ENCODE data around the gene HS3ST6. TPM values are rescaled to one million over a fixed set of nuclear protein-coding genes. Genes with fewer than 3 reads are reported as not detected.

HS3ST6 gene
- total RNA-seq, 3 donors from 2014 or later, result not detected

- Histone ChIP-seq H3K27me3 (no peaks in the 10 kb centered on the region), H3K27ac (no peak overlapping the region), H3K4me1 (no peaks in the 10 kb centered on the region), H3K4me3 (no peak overlapping the region), H3K9me3 (no peaks in the 10 kb centered on the region), H3K36me3 (no peaks in the 10 kb centered on the region)
- intact Hi-C loops (cut with DNase I; ENCODE audit: low total_unique reads), result loop anchor here (10.0 kb wide), 1 partner anchor 185 kb away; the partner anchor contains the start of gene PKD1
- no peak for DNase-seq (ENCODE audit: low spot score in 2 of 2)
- TF ChIP-seq POLR2A (IDR thresholded peaks at IDR 0.05), result no peak
- no peak for TF ChIP-seq CTCF (IDR thresholded peaks at IDR 0.05)
Observed at GRCh38 chr16:1950047-1950446, 31.8 kb upstream of the HS3ST6 start.

GRCh38 chr16:1949507-1949906 is 31.3 kb upstream of the HS3ST6 start:
- H3K36me3 ChIP-seq, result no peaks in the 10 kb centered on the region

GRCh38 chr16:1947369-1947670 is 29.1 kb upstream of the HS3ST6 start:
- TF ChIP-seq CTCF (IDR thresholded peaks at IDR 0.05), result no peak
- TF ChIP-seq POLR2A (IDR thresholded peaks at IDR 0.05), result no peak
- TF ChIP-seq POLR2AphosphoS5 (IDR thresholded peaks at IDR 0.05), result no peak
- intact Hi-C loops (cut with DNase I; ENCODE audit: low total_unique reads), result no loop called here
- Histone ChIP-seq H3K27ac (no peak overlapping the region), H3K4me1 (peaks cover 0 to 3% of the 10 kb centered on the region in 2 donors), H3K9me3 (no peaks in the 10 kb centered on the region), H3K36me3 (no peaks in the 10 kb centered on the region), H3K4me3 (no peak overlapping the region), H3K27me3 (no peaks in the 10 kb centered on the region)
- DNase-seq (ENCODE audit: low spot score in 2 of 2), result no peak

More at GRCh38 chr16:1949507-1949906, 31.3 kb upstream of the HS3ST6 start:
- H3K9me3 ChIP-seq, result no peaks in the 10 kb centered on the region
- H3K27ac ChIP-seq, result no peak overlapping the region
- no peak for DNase-seq (ENCODE audit: low spot score in 2 of 2)
- no peaks in the 10 kb centered on the region for H3K4me1 ChIP-seq
- no peak overlapping the region for H3K4me3 ChIP-seq
- H3K27me3 ChIP-seq, result no peaks in the 10 kb centered on the region
- TF ChIP-seq POLR2A (IDR thresholded peaks at IDR 0.05) (no peak), POLR2AphosphoS5 (IDR thresholded peaks at IDR 0.05) (no peak), CTCF (IDR thresholded peaks at IDR 0.05) (no peak)
- intact Hi-C loops (cut with DNase I; ENCODE audit: low total_unique reads), result no loop called here

- DNase-seq (ENCODE audit: low spot score in 2 of 2), result no peak
- TF ChIP-seq POLR2AphosphoS5 (IDR thresholded peaks at IDR 0.05), result no peak
- TF ChIP-seq POLR2A (IDR thresholded peaks at IDR 0.05), result no peak
- no peak for TF ChIP-seq CTCF (IDR thresholded peaks at IDR 0.05)
- no peak overlapping the region for H3K4me3 ChIP-seq
- no peaks in the 10 kb centered on the region for H3K9me3 ChIP-seq
- H3K36me3 ChIP-seq, result no peaks in the 10 kb centered on the region
- H3K27ac ChIP-seq, result no peak overlapping the region
- intact Hi-C loops (cut with DNase I; ENCODE audit: low total_unique reads), result no loop called here
- peaks cover 0 to 9% of the 10 kb centered on the region in 2 donors for H3K4me1 ChIP-seq
- H3K27me3 ChIP-seq, result no peaks in the 10 kb centered on the region
Observed at GRCh38 chr16:1946495-1947368, 28.5 kb upstream of the HS3ST6 start.

- TF ChIP-seq POLR2A (IDR thresholded peaks at IDR 0.05) (no peak), POLR2AphosphoS5 (IDR thresholded peaks at IDR 0.05) (no peak), CTCF (IDR thresholded peaks at IDR 0.05) (no peak)
- H3K27me3 ChIP-seq, result no peaks in the 10 kb centered on the region
- H3K27ac ChIP-seq, result no peak overlapping the region
- intact Hi-C loops (cut with DNase I; ENCODE audit: low total_unique reads), result no loop called here
- H3K4me1 ChIP-seq, result peaks cover 0 to 10% of the 10 kb centered on the region in 2 donors
- no peaks in the 10 kb centered on the region for H3K9me3 ChIP-seq
- H3K36me3 ChIP-seq, result no peaks in the 10 kb centered on the region
- DNase-seq (ENCODE audit: low spot score in 2 of 2), result no peak
- H3K4me3 ChIP-seq, result no peak overlapping the region
Observed at GRCh38 chr16:1945559-1946391, 27.6 kb upstream of the HS3ST6 start.

Measured in breast epithelium (tissue), 4 donors.